B cell (primary cell): ENCODE results near the gene LBH. TPM values are rescaled to one million over a fixed set of nuclear protein-coding genes. Genes with fewer than 3 reads are reported as not detected.

Source experiments
- ATAC-seq: fragments of 200-7000 bp; cut with Tn5 transposase; one replicate; pipeline ENCODE4 v1.10.0; 2021; ENCODE audit warnings: low read depth, mild to moderate bottlenecking, moderate number of reproducible peaks, moderate library complexity
- CTCF ChIA-PET: fragments of 350-600 bp; sonication (Branson Sonifier 250); formaldehyde crosslinking; loops from one replicate; lab custom pipeline; 2021; ENCODE audit warnings: antibody characterized with exemption, inconsistent platforms; lab: Charles Lee
- POLR2A ChIA-PET: fragments of 350-600 bp; sonication (Branson Sonifier 250); formaldehyde crosslinking; loops from one replicate; lab custom pipeline; 2021; ENCODE audit warnings: antibody characterized with exemption; lab: Charles Lee
- DNase-seq: peaks from one replicate; pipeline ENCODE4 v3.0.0; 2013
- H2AFZ ChIP-seq: 2 replicates; pipeline ENCODE4 v1.6.1; 2012; ENCODE audit warnings: mild to moderate bottlenecking, low read depth, low read length; ENCODE audit not compliant: insufficient read depth, poor library complexity, severe bottlenecking
- H3K27ac ChIP-seq, 2 donors: 1 replicate in 1 of 2; 2 replicates in 1 of 2; pipeline ENCODE4 v1.5.1; 2012 to 2013; ENCODE audit warnings: low read length in 2 of 2, mild to moderate bottlenecking in 2 of 2, moderate library complexity in 1 of 2
- H3K27me3 ChIP-seq, 4 experiments: fragments of 200-600 bp in 1 of 4; sonication (generic) in 1 of 4; replicated peaks in 1 of 4; 1 replicate in 2 of 4; 2 replicates in 2 of 4; pipeline versions ENCODE4 v1.6.1 to v1.7.0; 2013 to 2016; ENCODE audit warnings: low read length in 3 of 4, mild to moderate bottlenecking in 2 of 4, mixed read lengths in 1 of 4, moderate library complexity in 1 of 4; ENCODE audit not compliant: insufficient read depth in 4 of 4, control insufficient read depth in 3 of 4; ENCODE audit errors: control extremely low read depth in 1 of 4
- H3K36me3 ChIP-seq, 2 experiments: replicated peaks in 1 of 2; 1 replicate in 1 of 2; 2 replicates in 1 of 2; pipeline versions ENCODE4 v1.6.1 to v1.7.1; 2013; ENCODE audit warnings: low read length in 1 of 2; ENCODE audit not compliant: insufficient read depth in 2 of 2, control insufficient read depth in 1 of 2; ENCODE audit errors: control extremely low read depth in 1 of 2, extremely low read depth in 1 of 2
- H3K4me1 ChIP-seq, 2 donors: fragments of 200-600 bp in 1 of 2; sonication (generic) in 1 of 2; 1 replicate in 1 of 2; 2 replicates in 1 of 2; pipeline versions ENCODE4 v1.5.1 to v1.6.1; 2013 to 2017; ENCODE audit warnings: low read length in 2 of 2; ENCODE audit not compliant: control insufficient read depth in 2 of 2, insufficient read depth in 2 of 2
- H3K4me2 ChIP-seq: replicated peaks from 2 replicates; pipeline ENCODE3; 2012; ENCODE audit warnings: mild to moderate bottlenecking, low read depth, low read length; ENCODE audit not compliant: poor library complexity, severe bottlenecking
- H3K4me3 ChIP-seq, 5 experiments: fragments of 200-600 bp in 1 of 5; sonication (generic) in 1 of 5; 1 replicate in 3 of 5; 2 replicates in 2 of 5; pipeline versions ENCODE4 v1.5.1 to v1.7.0; 2011 to 2016; ENCODE audit warnings: low read length in 4 of 5, mild to moderate bottlenecking in 4 of 5, low read depth in 2 of 5, control low read depth in 1 of 5, moderate library complexity in 1 of 5; ENCODE audit not compliant: insufficient read depth in 1 of 5; ENCODE audit errors: control extremely low read depth in 1 of 5, extremely low read depth in 1 of 5
- H3K79me2 ChIP-seq: fragments of 200-600 bp; sonication (generic); one replicate; pipeline ENCODE4 v1.6.0; 2016; ENCODE audit warnings: low read length; ENCODE audit not compliant: control insufficient read depth, insufficient read depth
- H3K9ac ChIP-seq: fragments of 200-600 bp; sonication (generic); 2 replicates; pipeline ENCODE4 v1.6.1; 2017; ENCODE audit warnings: mild to moderate bottlenecking, low read length, moderate library complexity
- H3K9me3 ChIP-seq, 3 donors: one replicate each; pipeline versions ENCODE4 v1.6.1 to v1.7.1; 2013; ENCODE audit warnings: low read length in 2 of 3; ENCODE audit not compliant: control insufficient read depth in 2 of 3, insufficient read depth in 1 of 3; ENCODE audit errors: control extremely low read depth in 1 of 3
- H4K20me1 ChIP-seq: 2 replicates; pipeline ENCODE4 v1.6.0; 2012; ENCODE audit warnings: mild to moderate bottlenecking, low read length; ENCODE audit not compliant: insufficient read depth, control insufficient read depth, poor library complexity, severe bottlenecking
- H3K27ac Mint-ChIP-seq: one replicate; pipeline ENCODE4 v1.8.0; 2021; ENCODE audit warnings: mixed read lengths
- H3K27me3 Mint-ChIP-seq: one replicate; pipeline ENCODE4 v1.8.0; 2021; ENCODE audit warnings: mixed read lengths
- H3K4me1 Mint-ChIP-seq: one replicate; pipeline ENCODE4 v1.8.0; 2021; ENCODE audit warnings: mixed read lengths
- H3K4me3 Mint-ChIP-seq: one replicate; pipeline ENCODE4 v1.8.0; 2021; ENCODE audit warnings: mixed read lengths
- H3K9me3 Mint-ChIP-seq: one replicate; pipeline ENCODE4 v1.8.0; 2022; ENCODE audit warnings: mixed read lengths; ENCODE audit not compliant: insufficient read depth
- EZH2 ChIP-seq: IDR thresholded peaks from 2 replicates; pipeline ENCODE4 v1.6.1; 2012; ENCODE audit warnings: borderline replicate concordance, low read depth, mild to moderate bottlenecking, moderate library complexity, low read length; ENCODE audit not compliant: insufficient read depth, poor library complexity, severe bottlenecking
- WGBS: methylation state at CpG from one replicate; pipeline ENCODE4 v1.1.5; 2013; ENCODE audit warnings: missing lambda C conversion rate; ENCODE audit not compliant: insufficient coverage; 5-methylcytosine and 5-hydroxymethylcytosine counted together
- intact Hi-C: fragments of 100-400 bp; cut with micrococcal nuclease; formaldehyde crosslinking; loops from one replicate; pipeline ENCODE4 v1.10.0; 2022
- polyA plus RNA-seq: library from polyadenylated mRNA; depleted of rRNA; stranded (reverse); fragments of >200 nt; gene quantifications from 2 replicates; pipeline ENCODE4 v1.2.3, GENCODE V29; 2012
- total RNA-seq, 2 donors: library from RNA; stranded (reverse); fragments of 120-200 nt in 1 of 2; gene quantifications; 1 replicate in 1 of 2; 2 replicates in 1 of 2; pipeline versions ENCODE4 v1.2.3 to v1.2.4, GENCODE V29; 2013 to 2022
- TF ChIP-seq, protein P1 (sequence below): fragments of 200-600 bp; IDR thresholded peaks from one replicate; pipeline ENCODE4 v1.8.0; 2022; ENCODE audit warnings: antibody characterized with exemption, mild to moderate bottlenecking

LBH gene
- total and polyA plus RNA-seq, 2 donors (not counting 1 experiment from before 2014, with no cell fraction given) = 158 to 201 TPM

- H3K4me3 ChIP-seq = no peak overlapping the region
- H3K36me3 ChIP-seq = no peaks in the 10 kb centered on the region
- no peak for DNase-seq
- no peaks in the 10 kb centered on the region for H3K9me3 ChIP-seq
- ChIA-PET POLR2A (no interaction called here), CTCF (interaction anchor here (0.7 to 2.8 kb wide), 3 partner anchors 47 to 507 kb away, joined by 3 to 24 read pairs (median 3); no protein-coding TSS in a partner anchor)
- Mint-ChIP-seq H3K27ac (no peak overlapping the region), H3K4me3 (no peak overlapping the region), H3K9me3 (no peaks in the 10 kb centered on the region), H3K27me3 (no peaks in the 10 kb centered on the region), H3K4me1 (no peaks in the 10 kb centered on the region)
- intact Hi-C loops = no loop called here
- no peaks in the 10 kb centered on the region for H4K20me1 ChIP-seq
- no peaks in the 10 kb centered on the region for H3K79me2 ChIP-seq
- no peaks in the 10 kb centered on the region for H3K27me3 ChIP-seq
- no peak overlapping the region for H3K9ac ChIP-seq
- no peak overlapping the region for H2AFZ ChIP-seq
- H3K27ac ChIP-seq = no peak overlapping the region
- H3K4me2 ChIP-seq = no peak overlapping the region
- ATAC-seq = no peak
- TF ChIP-seq, protein P1, sequence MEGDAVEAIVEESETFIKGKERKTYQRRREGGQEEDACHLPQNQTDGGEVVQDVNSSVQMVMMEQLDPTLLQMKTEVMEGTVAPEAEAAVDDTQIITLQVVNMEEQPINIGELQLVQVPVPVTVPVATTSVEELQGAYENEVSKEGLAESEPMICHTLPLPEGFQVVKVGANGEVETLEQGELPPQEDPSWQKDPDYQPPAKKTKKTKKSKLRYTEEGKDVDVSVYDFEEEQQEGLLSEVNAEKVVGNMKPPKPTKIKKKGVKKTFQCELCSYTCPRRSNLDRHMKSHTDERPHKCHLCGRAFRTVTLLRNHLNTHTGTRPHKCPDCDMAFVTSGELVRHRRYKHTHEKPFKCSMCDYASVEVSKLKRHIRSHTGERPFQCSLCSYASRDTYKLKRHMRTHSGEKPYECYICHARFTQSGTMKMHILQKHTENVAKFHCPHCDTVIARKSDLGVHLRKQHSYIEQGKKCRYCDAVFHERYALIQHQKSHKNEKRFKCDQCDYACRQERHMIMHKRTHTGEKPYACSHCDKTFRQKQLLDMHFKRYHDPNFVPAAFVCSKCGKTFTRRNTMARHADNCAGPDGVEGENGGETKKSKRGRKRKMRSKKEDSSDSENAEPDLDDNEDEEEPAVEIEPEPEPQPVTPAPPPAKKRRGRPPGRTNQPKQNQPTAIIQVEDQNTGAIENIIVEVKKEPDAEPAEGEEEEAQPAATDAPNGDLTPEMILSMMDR = no peak
- TF ChIP-seq EZH2 = no peak
- peaks cover 0 to 2% of the 10 kb centered on the region in 2 donors for H3K4me1 ChIP-seq
- WGBS = 98% methylated on average over 7 of the region's 7 CpGs
Observed at GRCh38 chr2:30203156-30203555, 28.2 kb upstream of the LBH start.

GRCh38 chr2:30204281-30204680 lies 27.1 kb upstream of the LBH start:
- Mint-ChIP-seq H3K4me3 (no peak overlapping the region), H3K4me1 (peaks cover 10% of the 10 kb centered on the region), H3K27ac (no peak overlapping the region), H3K9me3 (no peaks in the 10 kb centered on the region), H3K27me3 (no peaks in the 10 kb centered on the region)
- no peak overlapping the region for H2AFZ ChIP-seq
- H3K79me2 ChIP-seq = no peaks in the 10 kb centered on the region
- ATAC-seq (no peak), DNase-seq (no peak)
- POLR2A ChIA-PET = no interaction called here
- no peaks in the 10 kb centered on the region for H4K20me1 ChIP-seq
- H3K4me1 ChIP-seq = peaks cover 9 to 13% of the 10 kb centered on the region in 2 donors
- intact Hi-C loops = no loop called here
- 100% methylated on average over 3 of the region's 4 CpGs for WGBS
- no peaks in the 10 kb centered on the region for H3K27me3 ChIP-seq
- TF ChIP-seq, protein P1 = no peak
- TF ChIP-seq EZH2 = no peak
- H3K9me3 ChIP-seq = no peaks in the 10 kb centered on the region
- no peak overlapping the region for H3K27ac ChIP-seq
- CTCF ChIA-PET = interaction anchor here (0.8 to 6.8 kb wide), 6 partner anchors 39 to 1129 kb away, joined by 3 to 116 read pairs (median 6); no protein-coding TSS in a partner anchor
- no peak overlapping the region for H3K9ac ChIP-seq
- H3K4me2 ChIP-seq = no peak overlapping the region
- H3K36me3 ChIP-seq = no peaks in the 10 kb centered on the region
- no peak overlapping the region for H3K4me3 ChIP-seq
